Glomerular endothelial cell (primary cell): ENCODE results near the gene ELF3. TPM values are rescaled to one million over a fixed set of nuclear protein-coding genes. Genes with fewer than 3 reads are reported as not detected.
"Not testable (repeated sequence)": the region's sequence is repeated elsewhere in the genome, so short reads cannot be mapped to it uniquely, and the experiment has no call there.

ENCODE experiments used
- DNase-seq: peaks from one replicate; pipeline ENCODE4 v3.0.0-alpha.2; 2011; ENCODE audit warnings: low read depth, low spot score; ENCODE audit errors: extremely low read depth
- total RNA-seq: library from RNA; depleted of rRNA; stranded (reverse); fragments of >200 nt; gene quantifications from 2 replicates; pipeline ENCODE4 v1.2.3, GENCODE V29; 2015

Gene ELF3
- total RNA-seq = 0.58 and 1.4 TPM in 2 replicates

GRCh38 chr1:202010180-202011015, at the start of gene ELF3:
TSS of gene ELF3 (plus strand) at chr1:202010587. CDS start at chr1:202011137, 550 bp downstream.
- no peak for DNase-seq

DNA sequence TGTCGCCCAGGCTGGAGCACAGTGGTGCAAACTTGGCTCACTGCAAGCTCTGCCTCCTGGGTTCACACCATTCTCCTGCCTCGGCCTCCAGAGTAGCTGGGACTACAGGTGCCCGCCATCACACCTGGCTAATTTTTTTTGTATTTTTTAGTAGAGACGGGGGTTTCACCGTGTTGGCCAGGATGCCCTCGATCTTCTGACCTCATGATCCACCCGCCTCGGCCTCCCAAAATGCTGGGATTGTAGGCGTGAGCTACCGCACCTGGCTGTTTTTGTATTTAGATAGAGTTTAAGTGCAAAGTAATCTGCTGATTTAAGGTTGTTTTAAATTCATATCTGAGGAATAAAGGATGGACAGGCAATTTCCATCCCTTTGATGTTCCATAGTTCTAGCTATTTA, 48.0 kb upstream of the ELF3 start:
- DNase-seq = not testable (repeated sequence)

DNA sequence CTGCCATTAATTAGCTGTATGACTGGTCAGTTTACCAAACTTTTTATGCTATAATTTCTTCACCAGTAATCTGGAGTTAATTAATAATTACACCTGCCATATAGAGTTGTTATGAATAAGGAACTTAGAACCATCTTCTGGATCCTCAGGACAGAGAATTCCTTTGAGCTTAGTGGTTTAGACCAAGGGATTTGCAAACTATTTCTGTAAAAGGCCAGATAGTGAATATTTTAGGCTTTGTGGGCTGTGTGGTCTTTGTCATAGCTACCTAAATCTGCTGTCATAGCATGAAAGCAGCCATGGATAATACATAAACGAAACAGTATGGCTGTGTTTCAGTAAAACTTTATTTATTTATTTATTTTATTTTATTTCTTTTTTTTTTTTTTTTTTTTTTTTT, 46.1 kb upstream of the ELF3 start:
- no peak for DNase-seq

GRCh38 chr1:201966171-201966570, 44.2 kb upstream of the ELF3 start:
- no peak for DNase-seq

DNA sequence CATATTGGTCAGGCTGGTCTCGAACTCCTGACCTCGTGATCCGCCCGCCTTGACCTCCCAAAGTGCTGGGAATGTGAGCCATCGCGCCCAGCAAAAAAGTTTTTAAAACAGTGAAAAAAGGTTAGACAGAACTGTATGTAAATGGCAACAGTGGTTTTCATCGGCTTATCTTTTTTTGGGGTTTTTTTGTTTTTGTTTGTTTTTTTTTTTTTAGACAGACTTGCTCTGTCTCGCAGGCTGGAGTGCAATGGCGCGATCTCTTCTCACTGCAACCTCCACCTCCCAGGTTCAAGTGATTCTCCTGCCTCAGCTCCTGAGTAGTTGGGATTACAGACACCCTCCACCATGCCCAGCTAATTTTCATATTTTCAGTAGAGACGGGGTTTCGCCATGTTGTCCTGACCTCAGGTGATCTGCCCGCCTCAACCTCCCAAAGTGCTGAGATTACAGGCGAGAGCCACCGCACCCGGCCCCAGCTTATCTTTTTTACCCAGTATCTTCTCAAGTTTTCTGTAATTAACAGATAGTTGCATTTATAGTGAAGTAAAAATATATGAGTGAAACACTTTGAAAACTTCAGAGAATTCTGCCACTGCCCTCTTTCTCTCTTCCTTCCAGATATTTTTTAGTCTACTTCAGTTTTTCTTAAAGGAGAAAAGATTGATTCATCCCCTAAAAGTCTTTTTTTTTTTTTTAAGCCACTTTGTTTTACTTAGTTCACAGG, 42.0 kb upstream of the ELF3 start:
- no peak for DNase-seq

DNA sequence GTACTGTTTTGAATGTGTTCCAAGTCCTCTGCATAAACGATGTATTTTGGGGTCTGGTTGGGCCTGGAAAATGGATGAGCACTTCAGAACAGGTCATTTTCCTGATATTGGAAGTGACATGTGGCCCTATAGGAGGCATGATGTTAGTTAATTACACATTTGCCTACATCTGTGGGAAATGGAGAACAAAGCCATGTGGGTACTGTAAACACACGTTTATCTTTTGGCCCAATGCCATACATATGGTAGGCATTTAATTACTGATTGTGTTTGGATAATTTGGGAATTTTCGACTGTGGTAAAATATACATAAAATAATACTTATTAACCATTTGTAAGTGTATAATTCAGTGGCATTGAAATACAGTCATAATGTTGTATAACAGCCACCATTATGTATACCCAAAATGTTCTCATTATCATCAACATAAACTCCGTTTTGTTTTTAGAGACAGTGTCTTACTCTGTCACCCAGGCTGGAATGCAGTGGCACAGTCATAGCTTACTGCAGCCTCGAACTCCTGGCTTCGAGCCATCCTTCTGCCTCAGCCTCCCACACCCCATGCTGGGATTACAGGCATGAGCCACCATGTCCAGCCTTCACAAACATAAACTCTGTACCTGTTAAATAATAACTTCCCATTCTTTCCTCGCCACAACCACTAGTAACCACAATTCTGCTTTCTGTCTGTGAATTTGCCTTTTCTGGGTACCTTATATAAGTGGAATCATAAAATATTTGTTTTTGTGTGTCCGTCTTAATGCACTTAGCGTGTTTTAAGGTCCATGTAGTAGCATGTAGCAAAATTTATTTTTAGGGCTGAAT, 39.8 kb upstream of the ELF3 start:
- DNase-seq = no peak

DNA sequence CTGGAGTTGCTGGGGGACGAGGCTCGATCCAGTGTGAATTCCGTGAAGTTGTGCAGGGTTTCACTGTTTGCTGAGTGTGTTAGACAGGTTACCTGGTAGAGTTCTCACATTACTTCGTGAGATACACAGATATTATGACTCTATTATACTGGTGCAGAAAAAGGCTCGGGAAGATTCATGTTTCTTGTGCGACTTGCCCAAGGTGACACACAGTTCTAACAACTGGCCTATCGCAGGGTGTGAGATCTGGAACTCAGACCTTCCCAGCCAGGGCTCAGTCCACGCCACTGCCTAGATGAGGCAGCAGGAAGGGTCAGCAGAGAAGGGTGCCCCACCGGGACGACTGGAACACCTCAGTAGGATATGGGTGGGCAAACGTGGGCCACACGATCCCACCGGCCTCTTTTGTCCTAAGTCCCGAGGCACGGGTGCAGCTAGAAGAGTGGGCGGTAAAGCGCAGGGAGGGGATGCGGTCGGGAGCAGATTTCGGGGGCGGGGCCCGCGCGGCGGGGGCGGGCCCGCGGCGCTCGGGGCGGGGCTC, 28.2 kb upstream of the ELF3 start:
- no peak for DNase-seq

DNA sequence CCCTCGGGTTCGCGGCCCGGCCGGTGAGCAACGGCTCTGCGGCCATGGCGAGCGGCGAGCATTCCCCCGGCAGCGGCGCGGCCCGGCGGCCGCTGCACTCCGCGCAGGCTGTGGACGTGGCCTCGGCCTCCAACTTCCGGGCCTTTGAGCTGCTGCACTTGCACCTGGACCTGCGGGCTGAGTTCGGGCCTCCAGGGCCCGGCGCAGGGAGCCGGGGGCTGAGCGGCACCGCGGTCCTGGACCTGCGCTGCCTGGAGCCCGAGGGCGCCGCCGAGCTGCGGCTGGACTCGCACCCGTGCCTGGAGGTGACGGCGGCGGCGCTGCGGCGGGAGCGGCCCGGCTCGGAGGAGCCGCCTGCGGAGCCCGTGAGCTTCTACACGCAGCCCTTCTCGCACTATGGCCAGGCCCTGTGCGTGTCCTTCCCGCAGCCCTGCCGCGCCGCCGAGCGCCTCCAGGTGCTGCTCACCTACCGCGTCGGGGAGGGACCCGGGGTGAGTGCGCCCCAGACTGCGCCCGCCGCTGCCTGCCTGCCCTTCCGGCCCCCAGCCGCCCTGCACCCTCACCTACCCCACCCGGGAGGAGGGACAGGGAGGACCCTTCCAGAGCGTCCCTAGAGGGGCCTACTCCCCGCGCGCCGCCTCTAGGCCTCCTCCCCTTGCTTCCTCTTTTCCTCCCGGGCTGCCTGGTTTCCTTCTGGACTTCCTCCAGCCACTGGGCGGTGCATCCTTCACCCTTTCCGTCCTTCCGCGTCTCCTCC, 27.6 kb upstream of the ELF3 start, which contains the start of gene RNPEP:
Gene RNPEP, plus strand, starts transcription at position 26 of the 757 bp plus-strand sequence. Its CDS starts 19 bp downstream, at position 45.
- DNase-seq = no peak

DNA sequence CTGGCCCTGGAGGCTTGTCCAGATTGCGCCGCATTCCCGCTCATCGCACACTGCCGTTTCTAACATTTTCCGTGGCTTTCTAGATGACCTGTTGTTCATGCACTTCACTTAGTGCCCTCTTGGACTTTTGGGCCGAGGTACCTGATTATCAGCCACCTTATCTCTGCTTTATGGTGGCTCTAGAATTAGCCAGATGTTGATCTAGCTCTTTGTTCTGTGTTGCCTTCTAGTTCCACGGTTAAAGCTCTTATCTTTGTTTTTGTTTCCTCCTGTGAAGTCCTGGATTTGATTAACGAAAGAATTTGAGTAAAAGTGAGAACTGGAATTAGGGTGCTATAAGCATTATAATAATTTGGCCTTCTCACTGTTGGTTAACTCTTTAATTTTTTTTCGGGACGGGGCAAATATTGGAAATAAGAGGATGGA, 27.0 kb upstream of the ELF3 start:
- no peak for DNase-seq

- DNase-seq = no peak
Observed at GRCh38 chr1:201984446-201984845, 25.9 kb upstream of the ELF3 start.

GRCh38 chr1:201985355-201985754, 25.0 kb upstream of the ELF3 start:
- no peak for DNase-seq

- no peak for DNase-seq
Observed at GRCh38 chr1:201988601-201989000, 21.8 kb upstream of the ELF3 start.

GRCh38 chr1:201989354-201990128, 20.8 kb upstream of the ELF3 start:
- no peak for DNase-seq

DNA sequence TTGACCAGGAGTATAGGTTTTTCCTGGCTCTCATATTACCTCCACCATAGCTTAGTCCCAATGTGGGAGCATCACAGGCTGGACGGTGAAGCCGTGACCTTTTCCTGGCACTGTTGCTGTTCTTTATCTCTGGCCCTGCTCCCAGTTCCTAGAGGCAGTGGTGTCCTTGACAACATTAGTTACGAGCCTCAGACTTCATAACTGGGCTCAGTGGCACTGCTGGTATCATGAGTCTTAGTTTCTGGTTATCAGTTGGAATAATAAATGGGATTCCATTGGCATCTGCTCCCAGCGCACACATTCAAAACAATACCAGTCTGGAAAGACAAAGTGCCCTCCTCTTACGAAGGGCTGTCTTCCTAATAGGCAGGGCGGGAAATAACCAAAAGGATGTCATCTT, 20.0 kb upstream of the ELF3 start:
- no peak for DNase-seq

GRCh38 chr1:201999625-202000238, 10.7 kb upstream of the ELF3 start:
- DNase-seq = no peak

DNA sequence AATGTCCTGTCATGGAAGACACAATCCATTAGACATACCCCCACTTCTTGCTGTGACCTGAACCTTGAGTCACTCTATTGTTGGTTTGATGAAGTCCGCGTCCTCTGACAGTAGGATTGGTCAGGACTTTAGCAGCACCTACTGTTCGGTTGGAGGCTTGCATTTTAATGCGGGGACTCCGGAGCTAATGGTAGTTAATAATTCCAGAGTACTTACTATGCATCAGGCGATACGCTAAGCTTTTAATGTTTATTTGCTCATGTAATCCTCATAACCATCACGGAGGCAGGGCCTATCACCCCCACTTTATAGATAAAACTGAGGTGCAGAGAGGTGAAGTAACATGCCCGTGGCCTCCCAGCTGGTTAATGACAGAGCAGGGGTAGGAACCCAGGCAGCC, 7.9 kb upstream of the ELF3 start:
- DNase-seq = no peak

DNA sequence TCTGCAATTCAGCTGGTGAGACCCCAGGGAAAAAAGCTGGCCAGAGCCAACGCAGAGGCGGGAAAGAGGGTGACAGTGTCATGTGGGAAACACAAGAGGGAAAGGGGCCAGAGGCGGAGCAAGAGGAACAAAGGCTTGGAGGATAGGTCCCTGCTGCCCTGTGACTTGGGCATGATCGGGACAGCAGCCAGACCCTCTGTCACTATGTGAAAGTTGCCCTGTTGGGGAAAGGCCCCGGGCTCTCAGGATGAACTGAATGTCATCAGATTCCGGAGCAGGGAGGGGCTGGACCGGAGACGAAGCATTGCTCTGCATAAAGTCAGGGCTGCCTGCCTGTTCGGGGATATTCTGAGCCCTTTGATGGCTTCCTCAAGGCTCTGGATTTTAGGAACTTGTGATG, 5.7 kb upstream of the ELF3 start:
- no peak for DNase-seq

DNA sequence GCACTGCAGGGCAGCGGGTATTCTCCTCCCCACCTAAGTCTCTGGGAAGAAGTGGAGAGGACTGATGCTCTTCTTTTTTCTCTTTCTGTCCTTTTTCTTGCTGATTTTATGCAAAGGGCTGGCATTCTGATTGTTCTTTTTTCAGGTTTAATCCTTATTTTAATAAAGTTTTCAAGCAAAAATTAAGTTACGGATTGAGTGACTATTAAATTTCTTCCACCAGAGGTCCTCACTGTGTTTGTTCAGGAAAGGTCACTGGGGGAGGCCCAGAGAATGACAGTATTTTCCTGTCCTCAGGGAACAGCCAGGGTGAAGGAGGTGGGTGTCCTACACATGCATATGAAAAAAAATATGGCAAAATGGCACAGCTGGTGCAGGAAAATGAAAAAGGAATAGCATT, 4.4 kb upstream of the ELF3 start:
- no peak for DNase-seq

GRCh38 chr1:202007304-202007703, 3.1 kb upstream of the ELF3 start:
- DNase-seq = no peak
